HG03457 (cell line): ENCODE measurements around the gene TAPBP.
"Not testable (repeated sequence)": the region's sequence is repeated elsewhere in the genome, so short reads cannot be mapped to it uniquely, and the experiment has no call there.

Experiments
- ATAC-seq: cut with Tn5 transposase; IDR thresholded peaks from one replicate; pipeline ENCODE4 v1.9.1; 2021; ENCODE audit warnings: moderate number of reproducible peaks; ENCODE audit not compliant: unreplicated experiment

The TAPBP gene

GRCh38 chr6:33277663-33278391 is 36.1 kb downstream of the TAPBP start:
- ATAC-seq = no peak

- ATAC-seq = peak; percentile 36
These were observed 36.8 kb downstream of the TAPBP start, which contains the start of gene B3GALT4 for GRCh38 chr6:33276864-33277662. B3GALT4 (plus strand) TSS chr6:33277123; CDS start chr6:33277420, 297 bp downstream.

- ATAC-seq = no peak
These were observed 37.4 kb downstream of the TAPBP start for GRCh38 chr6:33276581-33276863.

- ATAC-seq = not testable (repeated sequence)
These were observed 37.9 kb downstream of the TAPBP start for GRCh38 chr6:33275795-33276580.

- ATAC-seq = no peak
These were observed 39.7 kb downstream of the TAPBP start for GRCh38 chr6:33273924-33274902.

GRCh38 chr6:33273129-33273923 is 40.6 kb downstream of the TAPBP start:
- ATAC-seq = no peak

GRCh38 chr6:33272275-33273128 is 41.4 kb downstream of the TAPBP start:
- peak; percentile 1 for ATAC-seq

GRCh38 chr6:33271468-33272274 is 42.2 kb downstream of the TAPBP start, which contains the start of the genes RPS18 and VPS52:
RPS18 (plus strand) TSS chr6:33272075; CDS start chr6:33272120, 45 bp downstream.
VPS52 (minus strand) TSS chr6:33271876; CDS start chr6:33271675, 201 bp downstream.
- ATAC-seq = peak; percentile 60

- peak; percentile 1 for ATAC-seq
These were observed 42.8 kb downstream of the TAPBP start for GRCh38 chr6:33271117-33271467.

GRCh38 chr6:33264015-33264414 is 49.9 kb downstream of the TAPBP start:
- ATAC-seq = no peak

GRCh38 chr6:33262490-33262889 is 51.4 kb downstream of the TAPBP start:
- ATAC-seq = not testable (repeated sequence)

- no peak for ATAC-seq
These were observed 54.8 kb downstream of the TAPBP start for GRCh38 chr6:33259032-33259431.

- no peak for ATAC-seq
These were observed 59.3 kb downstream of the TAPBP start for GRCh38 chr6:33254591-33254990.

GRCh38 chr6:33252759-33253158 is 61.1 kb downstream of the TAPBP start:
- ATAC-seq = no peak

- no peak for ATAC-seq
These were observed 62.4 kb downstream of the TAPBP start for GRCh38 chr6:33251395-33252012.

- ATAC-seq = no peak
These were observed 63.1 kb downstream of the TAPBP start for GRCh38 chr6:33250731-33251130.
